Suprapubic skin (tissue), 4 donors: Measurements from ENCODE around the gene AGAP1.

Source experiments
- EP300 ChIP-seq: sonication (generic); formaldehyde crosslinking; IDR thresholded peaks from one replicate; pipeline ENCODE4 v1.6.1; 2017; ENCODE audit warnings: antibody characterized with exemption
- POLR2A ChIP-seq, 2 donors: fragments of 450-650 bp; IDR thresholded peaks; one replicate each; pipeline ENCODE4 v1.6.1; 2017; ENCODE audit warnings: antibody characterized with exemption in 2 of 2, mild to moderate bottlenecking in 2 of 2, moderate library complexity in 2 of 2
- POLR2AphosphoS5 ChIP-seq, 3 donors: sonication (generic); formaldehyde crosslinking; IDR thresholded peaks; one replicate each; pipeline ENCODE4 v1.6.1; 2017; ENCODE audit warnings: antibody characterized with exemption in 3 of 3
- TF ChIP-seq, protein P1 (sequence below), 2 donors: fragments of 200-600 bp in 1 of 2; fragments of 450-650 bp in 1 of 2; sonication (generic) in 1 of 2; IDR thresholded peaks; one replicate each; pipeline ENCODE4 v1.5.1; 2016 to 2019; ENCODE audit warnings: antibody characterized with exemption in 2 of 2, mild to moderate bottlenecking in 1 of 2, moderate library complexity in 1 of 2

DNA sequence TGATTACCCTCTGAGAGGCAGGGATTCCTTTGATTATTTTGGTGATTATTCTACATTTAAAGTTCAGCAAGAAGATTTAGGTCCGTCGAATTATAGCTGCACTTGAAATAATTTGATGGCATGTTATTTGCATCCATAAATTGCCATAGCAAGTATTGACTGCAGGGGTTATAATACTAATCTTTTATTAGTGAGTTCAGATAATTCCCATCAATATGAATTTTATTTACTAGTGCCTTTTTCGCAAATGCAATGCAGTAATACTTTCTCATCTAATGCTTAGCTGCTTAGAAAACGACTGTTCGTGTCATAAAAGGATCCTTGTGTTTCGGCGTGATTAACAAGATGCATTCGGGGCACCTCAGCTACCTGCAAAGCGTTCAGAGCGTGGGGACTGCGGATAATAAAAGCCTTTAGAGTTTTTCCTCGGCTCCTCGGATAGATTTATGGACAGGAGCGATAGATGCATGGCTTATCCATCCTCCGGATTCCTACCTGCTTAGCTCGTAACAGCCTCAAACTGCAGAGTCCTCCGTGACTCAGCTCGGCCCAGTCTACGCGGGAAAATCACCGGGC, 676.8 kb downstream of the AGAP1 start:
- TF ChIP-seq, protein P1, sequence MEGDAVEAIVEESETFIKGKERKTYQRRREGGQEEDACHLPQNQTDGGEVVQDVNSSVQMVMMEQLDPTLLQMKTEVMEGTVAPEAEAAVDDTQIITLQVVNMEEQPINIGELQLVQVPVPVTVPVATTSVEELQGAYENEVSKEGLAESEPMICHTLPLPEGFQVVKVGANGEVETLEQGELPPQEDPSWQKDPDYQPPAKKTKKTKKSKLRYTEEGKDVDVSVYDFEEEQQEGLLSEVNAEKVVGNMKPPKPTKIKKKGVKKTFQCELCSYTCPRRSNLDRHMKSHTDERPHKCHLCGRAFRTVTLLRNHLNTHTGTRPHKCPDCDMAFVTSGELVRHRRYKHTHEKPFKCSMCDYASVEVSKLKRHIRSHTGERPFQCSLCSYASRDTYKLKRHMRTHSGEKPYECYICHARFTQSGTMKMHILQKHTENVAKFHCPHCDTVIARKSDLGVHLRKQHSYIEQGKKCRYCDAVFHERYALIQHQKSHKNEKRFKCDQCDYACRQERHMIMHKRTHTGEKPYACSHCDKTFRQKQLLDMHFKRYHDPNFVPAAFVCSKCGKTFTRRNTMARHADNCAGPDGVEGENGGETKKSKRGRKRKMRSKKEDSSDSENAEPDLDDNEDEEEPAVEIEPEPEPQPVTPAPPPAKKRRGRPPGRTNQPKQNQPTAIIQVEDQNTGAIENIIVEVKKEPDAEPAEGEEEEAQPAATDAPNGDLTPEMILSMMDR (IDR thresholded peaks at IDR 0.05), result no peak
- no peak for TF ChIP-seq EP300
- TF ChIP-seq POLR2A (IDR thresholded peaks at IDR 0.05), result no peak
- no peak for TF ChIP-seq POLR2AphosphoS5 (IDR thresholded peaks at IDR 0.05)
